Breast epithelium (tissue), 4 donors: ENCODE measurements around the gene STK40. TPM values are rescaled to one million over a fixed set of nuclear protein-coding genes. Genes with fewer than 3 reads are reported as not detected.

Experiments used
- DNase-seq, 2 donors: peaks; one replicate each; pipeline ENCODE4 v3.0.0-alpha.2; 2019; ENCODE audit warnings: low spot score in 2 of 2
- H3K27ac ChIP-seq, 2 donors: fragments of 200-600 bp; sonication (generic) in 1 of 2; one replicate each; pipeline ENCODE4 v1.5.1; 2016 to 2019; ENCODE audit warnings: mild to moderate bottlenecking in 1 of 2
- H3K27me3 ChIP-seq, 2 donors: fragments of 200-600 bp; sonication (generic) in 1 of 2; one replicate each; pipeline versions ENCODE4 v1.5.1 to v1.6.0; 2017 to 2019; ENCODE audit warnings: control low read depth in 1 of 2, mild to moderate bottlenecking in 1 of 2
- H3K36me3 ChIP-seq: fragments of 200-600 bp; one replicate; pipeline ENCODE4 v1.5.1; 2019
- H3K4me1 ChIP-seq, 2 donors: fragments of 200-600 bp; sonication (generic); one replicate each; pipeline ENCODE4 v1.5.1; 2016 to 2019; ENCODE audit warnings: control low read depth in 1 of 2
- H3K4me3 ChIP-seq, 3 donors: fragments of 200-600 bp; sonication (generic); 1 replicate in 2 of 3; 2 replicates in 1 of 3; pipeline ENCODE4 v1.5.1; 2016 to 2019; ENCODE audit warnings: mild to moderate bottlenecking in 3 of 3, moderate library complexity in 2 of 3
- H3K9me3 ChIP-seq, 2 donors: fragments of 200-600 bp; sonication (generic) in 1 of 2; one replicate each; pipeline ENCODE4 v1.5.1; 2016 to 2019; ENCODE audit warnings: control low read depth in 1 of 2
- CTCF ChIP-seq, 3 donors: fragments of 450-650 bp; IDR thresholded peaks; one replicate each; pipeline ENCODE4 v1.5.1; 2016 to 2017; ENCODE audit warnings: antibody characterized with exemption in 3 of 3, mild to moderate bottlenecking in 3 of 3, moderate library complexity in 3 of 3
- POLR2A ChIP-seq: fragments of 450-650 bp; IDR thresholded peaks from one replicate; pipeline ENCODE4 v1.6.1; 2016; ENCODE audit warnings: antibody characterized with exemption, mild to moderate bottlenecking, moderate library complexity
- POLR2AphosphoS5 ChIP-seq, 3 donors: sonication (generic); formaldehyde crosslinking; IDR thresholded peaks; one replicate each; pipeline ENCODE4 v1.6.1; 2017; ENCODE audit warnings: antibody characterized with exemption in 3 of 3
- intact Hi-C: fragments of 100-400 bp; cut with DNase I; formaldehyde crosslinking; loops from one replicate; pipeline ENCODE4 v1.15.1; 2023; ENCODE audit warnings: low total_unique reads
- total RNA-seq, 3 donors: library from RNA; depleted of rRNA; stranded (reverse); fragments of >200 nt; gene quantifications; one replicate each; pipeline ENCODE4 v1.1.0, GENCODE V29; 2016

The STK40 gene
- total RNA-seq, 3 donors from 2014 or later = 22.5 to 36.0 (median 26.2) TPM

DNA sequence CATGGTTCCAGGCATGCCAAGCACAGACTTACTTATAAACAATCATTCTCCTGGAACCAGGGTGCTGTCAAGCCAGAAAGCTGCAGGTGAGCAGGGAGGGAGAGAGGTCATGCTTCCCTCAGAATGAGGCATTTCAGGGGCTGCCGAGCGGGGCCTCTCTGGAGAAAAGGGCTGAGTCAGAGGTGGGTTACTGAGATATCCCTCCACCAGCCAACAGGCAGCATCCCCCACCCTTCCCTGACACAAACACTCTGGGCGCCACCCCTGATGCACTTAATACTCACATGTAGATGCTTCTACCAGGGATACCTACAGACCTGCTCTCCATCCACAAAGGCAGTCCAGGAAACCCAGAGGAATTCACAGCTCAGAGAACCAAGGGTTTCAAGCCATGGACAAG lies 13.1 kb downstream of the STK40 start:
- DNase-seq = no peak
- Histone ChIP-seq H3K9me3 (no peaks in the 10 kb centered on the region), H3K4me1 (peaks cover 14 to 36% of the 10 kb centered on the region in 2 donors), H3K4me3 (no peak overlapping the region), H3K27ac (peak overlapping the region; percentile 84 to 96), H3K36me3 (no peaks in the 10 kb centered on the region), H3K27me3 (no peaks in the 10 kb centered on the region)
- intact Hi-C loops = no loop called here
- no peak for TF ChIP-seq POLR2AphosphoS5 (IDR thresholded peaks at IDR 0.05)
- TF ChIP-seq CTCF (IDR thresholded peaks at IDR 0.05) = no peak
- no peak for TF ChIP-seq POLR2A

DNA sequence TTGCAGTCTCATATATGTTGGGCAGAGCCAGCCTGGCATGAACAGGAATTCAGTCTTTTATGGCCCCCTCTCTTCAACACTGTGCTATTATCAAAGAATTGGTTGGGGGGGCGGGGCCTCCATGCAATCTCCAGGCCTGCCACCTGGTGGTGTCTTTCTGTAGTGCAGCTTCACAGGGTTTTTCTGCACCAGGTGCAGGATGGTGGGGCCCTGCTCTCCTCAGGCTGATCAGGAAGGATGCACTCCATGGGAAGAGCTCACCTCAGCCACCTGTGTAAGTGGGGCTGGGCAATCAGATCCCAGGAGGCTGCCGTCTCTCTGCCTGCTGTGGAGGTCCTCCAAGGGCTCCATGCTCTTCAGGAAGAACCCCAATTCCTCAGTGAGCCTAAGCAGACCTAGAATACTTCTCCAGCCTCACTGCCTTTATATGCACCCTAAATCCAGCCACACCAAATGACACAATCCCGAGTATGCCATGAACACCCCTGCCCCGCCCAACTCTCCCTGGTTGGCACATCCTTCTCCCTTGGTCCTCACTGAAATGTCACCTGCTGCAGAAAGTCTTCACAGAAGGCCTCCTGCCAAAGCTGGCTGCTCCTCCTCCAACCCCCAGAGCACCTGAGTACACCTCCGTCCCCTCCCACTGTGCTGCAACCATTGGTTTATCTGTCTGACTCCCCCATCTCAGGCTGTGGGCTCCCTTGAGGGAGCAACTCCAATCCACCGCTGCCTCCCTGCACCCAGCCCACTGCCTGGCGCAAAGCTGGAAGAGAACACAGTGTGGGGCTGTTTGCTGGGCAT lies 16.5 kb downstream of the STK40 start:
- no peaks in the 10 kb centered on the region for H3K36me3 ChIP-seq
- peak; percentile 56 to 80 for DNase-seq
- no peaks in the 10 kb centered on the region for H3K27me3 ChIP-seq
- H3K4me3 ChIP-seq = no peak overlapping the region
- no peaks in the 10 kb centered on the region for H3K9me3 ChIP-seq
- H3K4me1 ChIP-seq = peaks cover 7 to 24% of the 10 kb centered on the region in 2 donors
- peak overlapping the region in 1 of 2 donors; percentile 7 for H3K27ac ChIP-seq
- peak in 1 of 3 donors; percentile 44 for TF ChIP-seq POLR2AphosphoS5 (IDR thresholded peaks at IDR 0.05)
- peak; percentile 87 to 94 (median 91) for TF ChIP-seq CTCF (IDR thresholded peaks at IDR 0.05)
- no peak for TF ChIP-seq POLR2A
- intact Hi-C loops = no loop called here

GRCh38 chr1:36367798-36368197 lies 17.9 kb downstream of the STK40 start:
- no peak overlapping the region for H3K27ac ChIP-seq
- H3K36me3 ChIP-seq = no peaks in the 10 kb centered on the region

GRCh38 chr1:36367066-36367465 lies 18.7 kb downstream of the STK40 start:
- Histone ChIP-seq H3K9me3 (no peaks in the 10 kb centered on the region), H3K4me3 (no peak overlapping the region), H3K27me3 (no peaks in the 10 kb centered on the region), H3K27ac (no peak overlapping the region), H3K36me3 (no peaks in the 10 kb centered on the region), H3K4me1 (peaks cover 0 to 8% of the 10 kb centered on the region in 2 donors)
- intact Hi-C loops = no loop called here
- no peak for TF ChIP-seq POLR2A
- TF ChIP-seq CTCF (IDR thresholded peaks at IDR 0.05) = no peak
- TF ChIP-seq POLR2AphosphoS5 (IDR thresholded peaks at IDR 0.05) = no peak
- DNase-seq = no peak

More at GRCh38 chr1:36367798-36368197, 17.9 kb downstream of the STK40 start:
- Histone ChIP-seq H3K4me3 (no peak overlapping the region), H3K4me1 (peaks cover 0 to 9% of the 10 kb centered on the region in 2 donors), H3K9me3 (no peaks in the 10 kb centered on the region), H3K27me3 (no peaks in the 10 kb centered on the region)
- TF ChIP-seq POLR2AphosphoS5 (IDR thresholded peaks at IDR 0.05) (no peak), POLR2A (no peak), CTCF (IDR thresholded peaks at IDR 0.05) (no peak)
- DNase-seq = no peak
- intact Hi-C loops = no loop called here

GRCh38 chr1:36366091-36366661 lies 19.5 kb downstream of the STK40 start:
- intact Hi-C loops = no loop called here
- DNase-seq = no peak

More at GRCh38 chr1:36366091-36366661, 19.5 kb downstream of the STK40 start:
- no peaks in the 10 kb centered on the region for H3K36me3 ChIP-seq
- peaks cover 0 to 8% of the 10 kb centered on the region in 2 donors for H3K4me1 ChIP-seq
- H3K9me3 ChIP-seq = no peaks in the 10 kb centered on the region
- H3K27ac ChIP-seq = peak overlapping the region; percentile 36 to 56
- H3K27me3 ChIP-seq = no peaks in the 10 kb centered on the region
- H3K4me3 ChIP-seq = no peak overlapping the region
- no peak for TF ChIP-seq POLR2A
- TF ChIP-seq CTCF (IDR thresholded peaks at IDR 0.05) = no peak
- no peak for TF ChIP-seq POLR2AphosphoS5 (IDR thresholded peaks at IDR 0.05)
